Measurements from ENCODE around the gene ANO10. TPM values are rescaled to one million over a fixed set of nuclear protein-coding genes. Genes with fewer than 3 reads are reported as not detected.
"Not testable (repeated sequence)": the region's sequence is repeated elsewhere in the genome, so short reads cannot be mapped to it uniquely, and the experiment has no call there.

The ANO10 gene
- total RNA-seq, 1 donor from 2014 or later = 24.9 TPM

GRCh38 chr3:43559961-43560360 is 61.9 kb downstream of the ANO10 start:
- Histone ChIP-seq H3K9me3 (no peaks in the 10 kb centered on the region), H3K36me3 (peaks cover 6 to 13% of the 10 kb centered on the region in 2 donors), H3K4me3 (no peak overlapping the region), H3K27ac (no peak overlapping the region), H3K4me1 (no peaks in the 10 kb centered on the region), H3K27me3 (no peaks in the 10 kb centered on the region)
- DNase-seq (ENCODE audit: low spot score in 2 of 2) = no peak
- intact Hi-C loops (cut with DNase I) = no loop called here
- no peak for TF ChIP-seq CTCF (IDR thresholded peaks at IDR 0.05)

- H3K36me3 ChIP-seq = peaks cover 13% of the 10 kb centered on the region in 2 donors
- TF ChIP-seq CTCF (IDR thresholded peaks at IDR 0.05) = no peak
- H3K27me3 ChIP-seq = no peaks in the 10 kb centered on the region
- no peaks in the 10 kb centered on the region for H3K4me1 ChIP-seq
- no peak overlapping the region for H3K4me3 ChIP-seq
- H3K9me3 ChIP-seq = no peaks in the 10 kb centered on the region
- H3K27ac ChIP-seq = no peak overlapping the region
- no peak for DNase-seq (ENCODE audit: low spot score in 2 of 2)
- intact Hi-C loops (cut with DNase I) = no loop called here
These were observed 63.6 kb downstream of the ANO10 start for GRCh38 chr3:43558171-43558570.

- H3K27ac ChIP-seq = no peak overlapping the region
- peaks cover 5 to 25% of the 10 kb centered on the region in 2 donors for H3K36me3 ChIP-seq
- H3K9me3 ChIP-seq = no peaks in the 10 kb centered on the region
- intact Hi-C loops (cut with DNase I) = loop anchor here (10.0 kb wide), 3 partner anchors 145 to 305 kb away; partner anchors contain the start of gene ABHD5
- no peaks in the 10 kb centered on the region for H3K4me1 ChIP-seq
- H3K27me3 ChIP-seq = no peaks in the 10 kb centered on the region
- no peak overlapping the region for H3K4me3 ChIP-seq
- TF ChIP-seq CTCF (IDR thresholded peaks at IDR 0.05) = no peak
- DNase-seq (ENCODE audit: low spot score in 2 of 2) = no peak
These were observed 72.1 kb downstream of the ANO10 start for GRCh38 chr3:43549626-43550290.

GRCh38 chr3:43544277-43544676 is 77.5 kb downstream of the ANO10 start:
- not testable (repeated sequence) for H3K9me3 ChIP-seq

GRCh38 chr3:43542328-43543043 is 79.3 kb downstream of the ANO10 start:
- peaks cover 0 to 14% of the 10 kb centered on the region in 2 donors for H3K36me3 ChIP-seq
- intact Hi-C loops (cut with DNase I) = loop anchor here (10.0 kb wide), 3 partner anchors 152 to 312 kb away; partner anchors contain the start of gene ABHD5
- H3K27me3 ChIP-seq = no peaks in the 10 kb centered on the region
- DNase-seq (ENCODE audit: low spot score in 2 of 2) = no peak
- H3K27ac ChIP-seq = no peak overlapping the region
- no peak for TF ChIP-seq CTCF (IDR thresholded peaks at IDR 0.05)
- H3K4me1 ChIP-seq = no peaks in the 10 kb centered on the region
- no peak overlapping the region for H3K4me3 ChIP-seq
- no peaks in the 10 kb centered on the region for H3K9me3 ChIP-seq

More at GRCh38 chr3:43544277-43544676, 77.5 kb downstream of the ANO10 start:
- not testable (repeated sequence) for H3K4me3 ChIP-seq; H3K4me1 ChIP-seq; DNase-seq (ENCODE audit: low spot score in 2 of 2); H3K27ac ChIP-seq; H3K27me3 ChIP-seq
- intact Hi-C loops (cut with DNase I) = loop anchor here (1.0 to 10.0 kb wide), 4 partner anchors 151 to 654 kb away; partner anchors contain the start of gene ABHD5
- peak; percentile 36 to 59 (median 44) for TF ChIP-seq CTCF (IDR thresholded peaks at IDR 0.05)
- peaks cover 0 to 16% of the 10 kb centered on the region in 2 donors for H3K36me3 ChIP-seq
